Stimulated activated CD4-positive, alpha-beta T cell treated with anti-CD3 and anti-CD28 coated beads, TNF-alpha, amount 100 ng/mL, for 1 hour (primary cell): ENCODE data around the gene MAPK12.
A peak's percentile ranks its signal among the peaks of the same experiment; 100 is the strongest.

Experiments used
- DNase-seq, 3 donors: peaks; one replicate each; pipeline ENCODE4 v3.0.0-alpha.2; 2020; ENCODE audit warnings: low read depth in 3 of 3, low spot score in 1 of 3

MAPK12 gene

DNA sequence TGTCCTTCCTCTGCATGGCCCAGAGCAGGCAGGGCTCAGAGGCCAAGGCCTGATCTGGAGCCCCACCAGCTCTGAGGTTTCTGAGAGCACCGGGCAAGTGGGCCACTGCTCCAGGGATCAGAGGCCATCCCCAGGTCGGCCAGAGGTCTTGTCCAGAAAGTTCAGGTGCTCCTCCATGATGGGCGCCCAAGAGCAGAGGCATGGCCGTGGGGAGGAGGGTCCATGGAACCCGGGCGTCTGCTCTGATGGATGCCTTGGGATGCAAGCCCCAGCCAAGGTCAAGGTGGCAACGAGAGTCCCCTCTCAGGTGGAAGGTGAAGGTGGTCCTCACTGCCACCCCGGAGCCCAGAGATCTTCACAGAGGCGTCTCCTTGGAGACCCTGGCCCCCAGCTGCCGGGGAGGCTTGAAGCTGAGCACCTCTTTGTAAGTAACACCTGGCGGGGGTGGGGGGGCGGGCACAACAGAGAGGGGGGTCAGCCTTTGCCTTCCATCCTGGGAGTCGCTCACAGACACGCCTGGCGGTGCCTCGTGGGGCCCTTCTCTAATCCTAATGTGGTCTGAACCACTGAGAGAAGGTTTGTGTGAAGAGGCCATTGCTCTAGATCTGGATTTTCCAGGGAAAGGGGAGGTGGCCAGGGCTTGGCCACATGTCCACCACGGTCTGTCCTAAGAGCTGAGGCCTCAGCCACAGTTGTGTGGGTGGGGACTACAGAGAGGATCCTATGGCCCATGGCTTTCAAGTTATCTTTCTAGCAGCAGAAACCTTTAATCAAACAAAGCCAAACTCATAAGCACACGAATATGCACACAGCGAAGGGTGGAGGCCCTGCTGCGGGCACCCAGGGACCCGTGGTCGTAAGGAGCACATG lies 8.2 kb downstream of the MAPK12 start:
- no peak for DNase-seq

- DNase-seq = peak in 1 of 3 donors; percentile 39
Measured at GRCh38 chr22:50252082-50253045, 9.1 kb downstream of the MAPK12 start.

DNA sequence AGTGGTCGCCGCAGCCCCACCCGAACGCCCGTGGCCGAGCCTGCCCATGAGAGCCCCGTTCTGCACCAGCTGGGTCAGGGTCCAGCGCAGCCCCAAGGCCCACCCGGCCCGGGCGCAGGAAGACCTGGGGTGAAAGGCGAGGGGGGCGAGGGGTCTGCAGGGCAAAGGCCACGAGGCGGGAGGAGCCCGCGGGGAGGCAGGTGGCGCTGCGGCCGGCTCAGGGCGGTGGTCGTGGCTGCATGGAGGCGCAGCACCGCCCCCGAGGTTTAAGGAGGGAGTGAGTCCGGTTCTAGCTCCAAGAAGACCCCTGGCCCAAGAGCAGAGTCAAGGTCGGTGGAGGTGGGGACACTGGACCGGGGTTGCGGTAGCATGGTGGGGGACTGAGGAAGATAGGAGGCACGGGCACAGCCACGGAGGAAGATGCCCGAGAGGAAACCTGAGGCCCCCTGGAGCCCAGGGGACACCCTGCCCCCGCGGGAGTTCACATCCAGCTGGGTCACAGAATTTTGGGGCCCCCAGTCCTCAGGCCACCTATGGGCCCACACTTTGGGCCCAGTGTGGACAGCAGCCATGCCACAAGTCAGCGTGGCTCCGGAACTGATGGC lies 9.9 kb downstream of the MAPK12 start:
- DNase-seq = no peak

GRCh38 chr22:50250555-50251476 lies 10.7 kb downstream of the MAPK12 start, which contains the start of gene HDAC10:
Gene HDAC10, minus strand, starts transcription at chr22:50251265. Its CDS starts 233 bp downstream, at chr22:50251032.
- peak in 2 of 3 donors; percentile 52 to 70 for DNase-seq

DNA sequence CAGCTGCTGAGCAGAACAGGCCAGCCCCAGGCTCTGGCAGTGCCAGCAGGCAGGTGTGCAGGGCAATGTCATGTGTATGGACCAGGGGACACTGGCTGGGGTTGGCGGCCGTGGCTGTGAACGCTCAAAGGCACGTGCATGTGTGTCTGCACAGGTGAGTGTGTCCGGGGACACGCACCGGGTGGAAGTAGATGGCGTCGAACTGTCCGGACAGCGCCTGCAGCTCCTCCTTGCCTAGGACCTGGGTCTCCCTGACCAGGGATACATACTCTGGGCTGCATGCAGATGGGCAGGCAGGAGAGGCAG lies 11.3 kb downstream of the MAPK12 start:
- no peak for DNase-seq

DNA sequence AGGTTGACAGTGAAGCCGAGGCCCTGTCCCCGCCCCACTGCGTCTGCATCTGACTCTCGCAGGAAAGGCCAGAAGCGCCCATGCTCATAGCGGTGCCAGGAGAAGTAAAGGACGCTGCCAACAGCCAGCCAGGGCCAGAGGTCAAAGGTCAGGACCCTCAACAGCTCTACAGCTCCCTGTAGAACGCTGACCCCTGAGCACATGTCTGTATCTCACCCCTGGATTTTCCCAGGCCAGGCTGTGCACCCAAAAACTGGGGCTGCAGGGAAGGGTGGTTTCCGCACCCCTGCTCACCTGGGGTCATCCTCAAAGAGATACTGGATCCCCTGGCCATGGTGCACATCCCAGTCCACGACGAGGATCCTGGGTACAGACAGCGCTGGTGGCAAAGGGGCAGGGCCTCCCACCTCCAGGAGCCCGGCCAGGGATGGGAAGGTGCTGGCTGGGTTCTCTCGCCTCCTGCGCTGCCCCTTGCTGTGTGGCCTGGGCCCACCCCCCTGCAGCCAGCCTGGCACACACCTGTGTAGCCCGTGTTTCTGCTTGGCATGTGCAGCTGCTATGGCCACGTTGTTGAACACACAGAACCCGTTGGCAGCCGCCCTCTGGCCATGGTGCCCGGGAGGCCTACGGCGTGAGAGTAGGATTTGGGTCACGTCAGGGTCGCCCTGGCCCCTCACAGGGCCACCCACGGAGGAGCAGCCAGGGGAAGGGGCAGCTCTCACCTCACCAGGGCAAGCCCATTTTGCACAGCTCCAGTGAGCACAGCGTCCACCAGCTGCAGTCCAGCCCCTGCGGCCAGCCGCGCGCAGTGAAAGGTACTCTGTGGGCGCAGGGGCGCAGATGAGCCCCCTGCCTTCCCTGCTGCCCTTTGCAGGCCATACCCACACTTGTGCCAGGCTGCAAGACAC lies 11.9 kb downstream of the MAPK12 start:
- DNase-seq = no peak

DNA sequence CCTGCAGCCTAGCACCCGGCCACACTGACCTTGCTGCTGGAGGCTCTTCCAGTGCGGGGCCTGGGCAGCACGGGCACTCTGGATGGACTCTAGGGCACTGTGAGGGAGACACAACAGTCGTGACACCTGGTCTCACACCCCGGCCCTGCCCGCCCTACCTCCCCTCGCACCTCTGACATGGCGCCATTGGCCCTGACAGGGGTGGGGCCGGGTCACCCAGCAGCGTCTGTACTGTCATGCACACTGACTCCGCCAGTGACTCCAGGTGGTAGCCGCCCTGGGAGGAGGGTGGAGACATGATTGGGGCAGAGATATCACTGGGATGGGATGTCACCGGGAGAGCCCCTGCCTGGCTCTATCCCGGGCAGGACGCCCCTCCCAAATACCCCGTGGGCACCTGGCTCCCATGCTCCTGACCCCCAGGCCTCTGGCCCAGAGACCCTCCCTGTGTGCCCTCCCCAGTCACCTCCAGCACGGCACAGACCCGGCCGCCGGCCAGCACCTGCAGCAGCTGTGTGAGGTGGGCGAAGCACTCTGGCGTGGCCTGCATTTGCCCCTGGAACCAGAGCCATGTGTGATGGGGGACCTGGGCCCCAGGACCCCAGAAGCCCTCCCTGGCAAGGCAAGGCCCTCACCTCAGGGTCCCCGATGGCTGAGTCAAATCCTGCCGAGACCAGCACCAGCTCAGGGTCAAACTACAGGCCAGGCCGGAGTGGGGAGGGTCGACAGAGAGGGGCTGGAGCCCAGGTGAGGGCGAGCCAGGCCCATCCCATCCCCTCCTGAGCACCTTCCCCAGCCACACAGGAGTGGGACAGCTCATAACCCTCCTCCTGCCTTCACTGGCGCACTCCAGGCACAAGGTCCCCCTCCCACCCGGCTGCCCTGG lies 13.0 kb downstream of the MAPK12 start:
- no peak for DNase-seq

- no peak for DNase-seq
Measured at GRCh38 chr22:50247748-50248147, 13.7 kb downstream of the MAPK12 start.

- no peak for DNase-seq
Measured at GRCh38 chr22:50246242-50247175, 15.0 kb downstream of the MAPK12 start.

DNA sequence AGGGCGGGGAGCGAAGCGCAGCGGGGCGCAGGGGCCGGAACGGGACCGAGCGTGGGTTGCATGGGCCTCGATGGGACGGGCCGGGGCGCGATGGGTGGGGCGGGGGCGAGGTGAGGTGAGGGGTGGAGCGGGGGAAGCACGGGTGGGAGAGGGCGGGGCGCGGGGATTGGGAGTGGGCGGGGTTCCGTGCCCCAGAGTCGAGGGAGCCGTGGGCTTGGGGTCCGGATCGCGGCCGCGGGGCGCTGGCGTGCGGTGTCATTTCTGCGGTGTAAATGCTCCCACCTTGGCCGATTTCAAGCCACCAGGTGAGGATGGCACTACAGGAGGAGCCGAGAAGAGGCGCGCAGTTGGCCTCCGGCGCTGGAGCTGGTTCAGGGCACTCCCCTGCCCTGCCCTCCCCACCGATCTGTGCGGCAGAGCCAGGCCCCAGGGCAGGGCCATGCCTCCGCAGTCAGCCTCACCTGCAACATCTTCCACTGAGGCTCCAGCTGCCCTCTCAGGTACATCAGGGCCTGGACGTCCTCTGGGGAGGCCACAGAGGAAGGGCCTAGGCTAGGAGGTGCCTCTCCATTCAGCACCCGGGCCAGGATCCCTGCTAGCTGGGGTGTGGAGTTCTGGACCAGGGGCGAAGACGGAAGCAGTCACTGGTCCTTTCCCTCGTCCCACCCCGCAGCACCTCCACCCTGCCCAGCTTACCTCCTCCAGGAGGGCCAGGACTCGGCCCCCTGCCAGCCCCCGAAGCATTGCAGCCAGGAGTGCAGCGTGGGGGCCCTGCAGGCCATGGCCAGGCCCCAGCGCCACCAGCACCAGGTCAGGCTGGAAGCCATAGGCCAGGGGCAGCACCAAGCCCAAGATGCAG lies 16.0 kb downstream of the MAPK12 start:
- DNase-seq = no peak

GRCh38 chr22:50244420-50245213 lies 16.9 kb downstream of the MAPK12 start, which contains the start of gene TUBGCP6:
Gene TUBGCP6, minus strand, starts transcription at chr22:50245023. Its CDS starts 564 bp downstream, at chr22:50244459.
- DNase-seq = peak; percentile 65 to 89 (median 78)

- no peak for DNase-seq
Measured at GRCh38 chr22:50243685-50244419, 17.6 kb downstream of the MAPK12 start.

GRCh38 chr22:50242406-50242949 lies 19.0 kb downstream of the MAPK12 start:
- no peak for DNase-seq

DNA sequence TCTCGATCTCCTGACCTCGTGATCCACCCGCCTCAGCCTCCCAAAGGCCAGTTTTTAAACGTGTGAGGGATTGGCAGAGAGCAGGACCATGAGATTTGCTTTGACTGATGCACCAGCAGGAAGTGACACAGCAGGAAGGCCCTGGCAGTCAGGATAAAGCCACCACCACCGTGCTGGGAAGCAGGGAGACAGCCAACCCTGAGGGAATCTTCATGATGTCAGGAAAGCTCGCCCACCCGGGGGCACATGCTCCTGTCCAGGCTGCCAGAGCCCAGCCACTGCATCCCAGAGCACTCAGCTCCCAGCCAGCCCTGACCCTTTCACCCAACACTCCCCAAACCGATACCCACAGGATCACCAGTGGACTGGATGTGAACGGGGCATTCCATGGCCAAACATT lies 22.7 kb downstream of the MAPK12 start:
- DNase-seq = no peak
